Activated CD4-positive, CD25-positive, alpha-beta regulatory T cell (primary cell): ENCODE data around the gene SLC8A1.

Source experiments
- DNase-seq, 4 experiments: peaks; one replicate each; lab custom pipeline; 2025; lab: John Stamatoyannopoulos, UW

Gene SLC8A1

DNA sequence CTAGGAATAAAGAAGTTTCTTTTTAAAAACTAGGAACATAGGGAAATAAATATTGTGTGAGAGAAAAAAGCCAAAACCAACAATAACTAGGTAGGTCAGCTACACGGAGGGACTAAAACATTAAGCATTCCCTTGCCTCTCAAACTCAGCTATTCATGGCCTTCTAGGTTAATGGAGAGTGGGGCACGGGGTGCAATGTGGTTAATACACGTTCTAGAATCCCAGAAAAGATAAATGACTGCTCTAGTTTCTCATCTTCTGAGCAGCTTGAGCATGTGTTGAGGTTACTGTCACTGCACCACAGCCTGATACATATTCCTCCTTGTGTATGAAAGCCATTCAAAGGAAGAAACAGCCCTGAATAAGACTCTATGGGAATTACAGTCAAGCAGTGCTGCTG is 31.4 kb downstream of the SLC8A1 start:
- no peak for DNase-seq

DNA sequence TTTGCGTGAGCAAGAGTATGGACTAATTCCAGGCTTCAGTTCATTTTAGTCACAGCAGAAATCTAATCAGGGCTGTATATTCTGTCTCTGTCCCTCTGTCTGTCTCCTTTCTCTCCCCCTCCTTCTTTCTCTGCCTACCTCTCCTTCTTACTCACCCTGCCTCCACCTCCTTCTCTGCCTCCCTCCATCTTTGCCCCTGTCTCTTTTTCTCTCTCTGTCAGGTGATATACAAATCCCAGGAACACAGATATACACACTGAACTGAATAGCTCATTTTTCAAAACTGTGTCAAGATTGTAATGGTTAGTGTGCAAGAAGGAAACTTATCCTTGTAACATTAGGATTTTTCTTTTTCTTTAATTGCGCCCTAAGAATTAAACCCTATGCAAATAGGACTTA is 32.5 kb downstream of the SLC8A1 start:
- no peak for DNase-seq

DNA sequence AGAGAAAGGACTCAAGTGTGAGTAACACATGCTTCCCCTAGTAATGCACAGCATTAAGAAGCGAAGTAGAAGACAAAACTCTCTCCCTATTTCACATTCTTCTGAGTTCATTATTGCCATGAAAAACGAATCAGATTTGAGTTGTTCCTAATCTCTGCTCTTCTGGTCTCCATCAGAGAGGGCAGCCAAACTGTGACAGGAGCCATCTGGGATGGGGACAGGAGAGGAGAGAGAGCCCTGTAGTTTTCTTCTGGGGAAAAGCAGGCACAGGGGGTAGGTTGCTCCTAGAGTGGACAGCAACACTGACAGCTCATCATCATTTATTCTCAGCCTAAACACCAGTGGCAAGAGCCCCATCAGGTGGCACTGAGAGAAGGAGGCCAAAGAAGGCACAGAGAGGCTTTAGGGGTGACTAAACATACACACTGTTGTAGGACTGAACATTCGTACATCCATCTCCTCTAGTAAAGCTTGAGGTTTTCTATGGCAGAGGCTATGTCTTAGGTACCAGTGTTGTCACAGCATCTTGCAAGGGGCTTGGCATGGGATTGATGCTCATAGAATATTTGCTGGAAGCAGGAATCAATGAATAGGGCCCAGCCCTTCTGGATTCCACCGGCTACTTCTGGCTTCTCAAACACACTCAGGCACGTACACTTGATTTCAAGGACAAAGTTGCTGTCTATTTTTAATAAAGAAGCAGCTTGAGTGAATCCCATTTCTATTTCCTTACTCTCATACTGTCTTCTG is 33.1 kb downstream of the SLC8A1 start:
- DNase-seq = no peak

DNA sequence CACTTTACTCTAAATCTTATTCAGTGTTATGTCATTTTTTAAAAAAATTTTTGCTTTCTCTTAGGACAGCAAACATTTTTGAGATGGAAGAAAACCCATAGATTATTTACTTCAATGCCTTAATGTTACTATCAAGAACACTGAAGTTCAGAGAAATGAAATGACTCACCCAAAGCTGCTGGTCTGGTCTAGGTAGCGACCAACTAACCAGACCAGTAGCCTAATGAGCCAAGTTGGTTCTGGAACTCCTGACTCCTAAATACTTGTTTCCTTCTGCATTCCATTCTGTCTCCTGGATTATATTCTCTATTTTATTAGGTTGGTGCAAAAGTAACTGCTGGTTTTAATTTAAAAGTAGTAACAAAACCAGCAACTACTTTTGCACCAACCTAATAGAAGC is 35.4 kb downstream of the SLC8A1 start:
- no peak for DNase-seq

DNA sequence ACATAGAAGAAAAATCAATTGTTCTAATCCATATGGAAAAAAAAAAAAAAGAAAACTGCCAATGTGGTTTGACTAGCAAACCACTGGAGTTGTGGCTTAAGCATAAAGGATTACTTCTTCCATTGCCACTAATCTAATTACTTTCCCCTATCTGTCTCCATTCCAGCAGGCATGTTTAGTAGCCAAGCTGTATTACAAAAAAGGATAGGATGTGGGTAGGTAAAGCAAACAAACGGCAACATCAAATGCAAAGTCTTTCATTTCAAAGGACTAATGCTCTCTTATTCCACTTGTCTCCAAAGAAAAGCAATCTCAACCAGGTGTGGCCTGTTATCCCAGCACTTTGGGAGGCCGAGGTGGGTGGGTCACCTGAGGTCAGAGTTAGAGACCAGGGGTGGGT is 36.5 kb downstream of the SLC8A1 start:
- DNase-seq = no peak

DNA sequence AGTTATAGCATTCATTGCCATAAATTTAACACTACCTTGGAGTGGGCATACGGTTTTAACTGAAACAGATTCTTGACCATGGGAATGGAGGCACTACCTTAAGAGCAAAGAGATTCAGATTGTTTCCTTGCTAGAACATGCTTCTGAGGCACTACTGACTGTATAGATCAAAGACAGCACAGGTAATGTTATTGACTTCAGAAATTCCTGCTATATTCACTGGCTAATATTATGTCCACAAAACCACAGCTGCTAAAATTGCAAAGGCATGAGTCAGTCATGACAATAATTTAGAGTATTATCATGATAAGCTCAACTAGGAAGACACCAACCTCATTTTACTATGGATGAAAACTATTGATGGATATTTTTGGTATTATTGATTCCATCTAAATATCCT is 39.4 kb downstream of the SLC8A1 start:
- no peak for DNase-seq

DNA sequence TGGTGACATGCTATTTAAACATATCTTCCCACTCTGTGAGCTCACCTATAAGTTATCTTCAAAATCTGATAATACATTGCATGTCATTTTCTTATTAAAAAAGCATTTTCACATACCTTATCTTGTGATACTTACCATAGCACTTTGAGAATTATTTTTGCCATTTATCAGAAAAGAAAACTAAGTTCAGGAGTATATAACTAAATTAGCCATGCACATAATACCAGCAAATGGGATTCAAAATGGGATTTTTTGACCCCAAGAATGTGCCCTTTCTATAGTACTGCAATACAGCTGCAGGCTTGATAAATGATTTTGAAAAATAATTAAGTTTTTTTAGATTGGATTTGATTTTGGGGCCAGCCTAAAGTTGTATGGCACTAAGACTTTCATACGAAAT is 41.2 kb downstream of the SLC8A1 start:
- no peak for DNase-seq

DNA sequence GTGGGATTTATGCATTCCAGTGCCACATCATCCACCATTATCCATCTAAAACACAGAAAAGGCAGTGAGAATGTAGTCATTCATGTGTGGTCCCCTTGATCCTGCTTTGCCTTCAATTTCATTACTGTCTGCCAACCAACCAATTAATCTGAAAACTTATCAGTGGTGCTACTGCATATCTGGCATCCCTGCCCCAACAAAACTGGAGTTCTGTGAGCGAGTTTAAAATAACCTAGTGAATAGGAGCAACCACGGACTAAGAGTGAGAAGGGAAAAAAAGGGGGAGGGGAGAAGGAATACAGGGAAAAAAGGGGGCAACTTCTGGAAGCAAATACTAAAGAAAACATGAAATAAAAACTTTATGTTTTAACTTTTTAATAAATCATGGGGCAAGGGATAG is 42.2 kb downstream of the SLC8A1 start:
- no peak for DNase-seq

DNA sequence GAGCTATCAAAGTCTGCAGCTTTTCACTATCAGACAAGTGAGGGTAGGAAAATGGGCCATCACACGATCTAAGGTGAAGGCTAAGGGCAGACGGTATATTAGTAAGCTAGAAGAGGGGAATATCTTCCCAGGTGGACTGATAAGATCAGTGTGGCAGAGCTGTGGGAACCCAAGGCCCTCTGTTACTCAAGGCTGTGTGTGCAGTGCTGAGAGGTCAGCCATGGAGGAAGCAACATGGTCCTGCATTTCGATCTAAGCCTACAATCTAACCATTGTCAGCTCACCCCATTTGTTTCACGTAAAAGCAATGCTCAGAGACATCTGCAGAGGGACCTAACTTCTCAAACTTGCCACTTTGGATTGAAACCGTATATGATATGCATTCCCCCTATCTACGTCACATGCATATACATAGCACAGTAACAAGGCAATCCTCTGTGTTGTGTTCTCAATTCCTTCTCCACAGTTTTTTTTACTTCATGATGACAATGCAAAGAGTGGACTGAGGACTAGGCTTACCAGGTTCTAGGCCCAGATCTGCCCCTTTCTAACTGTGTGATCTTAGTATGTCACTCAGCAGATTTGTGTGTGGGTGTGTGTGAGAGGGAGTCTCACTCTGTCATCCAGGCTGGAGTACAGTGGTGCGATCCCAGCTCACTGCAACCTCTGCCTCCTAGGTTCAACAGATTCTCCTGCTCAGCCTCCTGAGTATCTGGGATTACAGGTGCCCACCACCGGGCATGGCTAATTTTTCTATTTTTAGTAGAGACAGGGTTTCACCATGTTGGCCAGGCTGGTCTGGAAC is 45.2 kb downstream of the SLC8A1 start:
- no peak for DNase-seq

DNA sequence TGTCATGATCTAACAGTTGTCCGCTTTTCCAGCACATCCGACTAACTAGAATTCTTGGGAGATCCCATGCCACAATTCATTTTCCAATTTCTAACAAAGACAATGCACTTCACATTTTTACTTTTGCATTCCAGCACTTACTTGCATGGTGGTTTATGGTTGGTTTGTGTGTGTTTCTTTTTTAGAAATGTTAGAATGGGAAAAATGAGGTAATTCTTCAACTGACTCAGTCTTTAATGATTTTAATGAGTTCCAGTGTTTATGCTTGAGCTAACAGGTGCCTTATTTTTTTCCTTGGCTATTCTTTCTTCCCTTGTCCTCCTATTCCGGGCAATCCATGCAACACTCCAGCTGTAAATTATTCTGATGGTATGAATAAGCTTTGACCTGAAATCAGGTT is 46.4 kb downstream of the SLC8A1 start:
- no peak for DNase-seq

DNA sequence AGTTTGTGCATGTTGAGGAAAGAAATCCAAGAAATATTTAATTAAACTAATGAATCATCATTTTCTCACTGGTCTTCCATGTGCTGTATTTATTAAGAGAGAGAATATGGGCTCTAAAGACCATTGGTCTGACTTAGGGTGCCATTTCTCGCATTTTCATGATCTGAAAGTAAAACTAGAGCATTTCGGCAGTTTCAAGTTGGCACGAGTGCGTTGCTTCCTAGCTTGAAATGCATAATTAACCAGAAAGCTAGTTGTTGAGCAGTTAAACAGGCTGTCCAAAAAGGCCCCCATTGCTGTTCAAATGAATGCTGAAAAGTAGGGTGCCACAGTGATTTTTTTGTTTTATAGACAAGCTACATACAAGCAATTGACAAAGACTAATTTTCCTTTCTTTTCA is 47.4 kb downstream of the SLC8A1 start:
- DNase-seq = no peak

DNA sequence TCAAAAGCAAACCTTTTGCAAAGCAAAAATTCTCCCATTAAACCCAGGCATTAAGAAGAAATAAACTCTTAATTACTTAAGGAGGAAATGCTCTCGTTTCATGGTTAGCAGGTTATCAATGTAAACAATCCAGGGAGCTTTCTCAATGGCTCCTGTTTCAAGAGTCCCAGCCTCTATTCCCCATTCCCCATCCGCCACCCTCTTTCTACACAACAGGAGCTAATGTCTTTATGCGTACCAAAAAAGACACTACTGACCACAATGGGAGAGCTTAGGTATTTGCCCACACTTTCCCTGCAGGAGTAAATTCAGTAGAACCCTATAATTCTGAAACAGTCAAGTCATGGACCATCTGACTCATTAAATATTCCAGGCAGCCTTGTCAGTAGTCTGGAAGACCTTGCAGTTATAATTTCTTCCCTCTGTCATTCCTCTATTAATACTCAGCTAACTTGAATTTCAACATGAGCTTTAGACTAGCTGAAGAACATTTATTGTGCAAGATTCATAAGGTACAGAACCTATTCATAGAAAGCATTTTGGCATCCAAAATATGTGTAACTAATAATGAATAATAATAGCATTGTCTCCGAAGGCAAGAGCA is 48.6 kb downstream of the SLC8A1 start:
- DNase-seq = no peak

DNA sequence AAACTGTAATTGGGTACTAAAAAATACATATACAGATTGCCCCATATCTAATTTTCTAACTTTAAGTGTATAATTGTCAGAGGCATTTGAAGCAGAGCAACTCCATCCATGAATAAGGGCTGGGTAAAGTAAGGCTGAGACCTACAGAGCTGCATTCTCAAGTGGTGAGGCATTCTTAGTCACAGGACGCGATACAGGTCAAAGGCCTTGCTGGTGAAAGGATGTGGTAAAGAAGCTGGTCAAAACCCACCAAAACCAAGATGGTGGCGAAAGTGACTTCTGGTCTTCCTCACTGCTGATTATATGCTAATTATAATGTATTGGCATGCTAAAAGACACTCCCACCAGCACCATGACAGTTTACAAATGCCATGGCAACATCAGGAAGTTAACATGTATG is 50.0 kb downstream of the SLC8A1 start:
- DNase-seq = no peak

DNA sequence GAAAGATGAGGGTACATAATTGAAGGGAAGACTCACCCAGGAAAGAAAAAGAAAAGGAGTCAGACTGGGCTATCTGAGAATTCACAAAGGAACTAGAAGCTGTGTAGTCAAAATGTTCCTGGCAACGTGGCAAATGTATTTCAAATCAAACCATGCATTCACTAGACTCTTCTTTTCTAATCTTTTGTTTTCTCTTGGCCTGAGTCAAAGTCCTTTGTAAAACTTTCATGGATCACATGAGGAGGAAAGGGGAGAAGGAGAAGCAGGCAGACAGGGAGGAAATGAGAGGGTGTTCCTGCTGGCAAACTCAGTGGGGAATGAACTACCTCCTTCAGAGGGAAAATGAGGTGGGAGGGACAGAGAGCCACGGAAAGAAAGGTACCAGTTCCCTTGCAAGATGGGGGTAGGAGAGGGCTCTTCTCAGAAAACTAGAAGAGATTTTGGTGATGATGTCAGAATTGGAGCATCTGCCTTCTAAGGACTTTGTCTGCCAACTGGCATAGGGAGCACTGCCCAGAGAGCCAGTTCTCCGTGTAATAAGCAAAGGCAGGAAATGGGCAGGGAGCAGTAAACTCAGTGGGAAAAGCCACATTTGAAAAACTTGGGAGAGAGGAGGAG is 51.4 kb downstream of the SLC8A1 start:
- no peak for DNase-seq

DNA sequence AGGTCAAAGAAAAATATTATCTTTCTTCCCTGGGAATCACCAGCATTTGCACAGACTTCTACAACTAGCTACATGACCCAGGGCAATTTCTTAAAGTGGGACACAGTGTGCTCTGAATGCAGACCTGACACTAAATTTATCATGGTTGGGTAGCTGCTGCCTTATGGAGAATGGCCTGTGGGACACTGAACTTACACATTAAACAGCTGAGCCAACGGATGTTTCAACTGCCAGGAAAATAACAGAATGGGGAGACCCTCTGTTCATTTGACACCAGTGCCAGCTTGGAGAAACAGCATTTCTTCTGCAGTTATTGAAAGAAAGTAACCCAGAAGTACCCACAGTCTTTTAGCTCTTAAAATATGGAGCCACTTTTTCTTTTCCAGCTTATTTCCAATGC is 54.1 kb downstream of the SLC8A1 start:
- no peak for DNase-seq

DNA sequence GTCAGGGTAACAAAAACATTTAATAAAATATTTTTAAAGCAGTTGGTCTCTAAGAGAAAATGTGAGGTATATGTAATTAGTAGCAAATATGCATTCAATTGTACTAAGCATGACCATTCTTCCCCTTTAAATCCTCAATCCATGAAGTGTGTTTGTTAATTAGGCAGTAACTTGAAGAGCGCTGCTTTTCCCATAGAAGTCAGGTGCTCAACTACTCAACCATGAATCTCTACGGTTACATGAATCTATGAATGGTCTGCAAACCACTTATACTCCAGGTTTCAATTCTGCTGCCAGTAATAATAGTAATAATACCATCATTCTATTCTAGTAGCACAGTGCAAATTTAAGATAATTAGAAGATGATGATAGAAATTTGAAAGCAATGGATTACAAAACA is 55.8 kb downstream of the SLC8A1 start:
- no peak for DNase-seq

DNA sequence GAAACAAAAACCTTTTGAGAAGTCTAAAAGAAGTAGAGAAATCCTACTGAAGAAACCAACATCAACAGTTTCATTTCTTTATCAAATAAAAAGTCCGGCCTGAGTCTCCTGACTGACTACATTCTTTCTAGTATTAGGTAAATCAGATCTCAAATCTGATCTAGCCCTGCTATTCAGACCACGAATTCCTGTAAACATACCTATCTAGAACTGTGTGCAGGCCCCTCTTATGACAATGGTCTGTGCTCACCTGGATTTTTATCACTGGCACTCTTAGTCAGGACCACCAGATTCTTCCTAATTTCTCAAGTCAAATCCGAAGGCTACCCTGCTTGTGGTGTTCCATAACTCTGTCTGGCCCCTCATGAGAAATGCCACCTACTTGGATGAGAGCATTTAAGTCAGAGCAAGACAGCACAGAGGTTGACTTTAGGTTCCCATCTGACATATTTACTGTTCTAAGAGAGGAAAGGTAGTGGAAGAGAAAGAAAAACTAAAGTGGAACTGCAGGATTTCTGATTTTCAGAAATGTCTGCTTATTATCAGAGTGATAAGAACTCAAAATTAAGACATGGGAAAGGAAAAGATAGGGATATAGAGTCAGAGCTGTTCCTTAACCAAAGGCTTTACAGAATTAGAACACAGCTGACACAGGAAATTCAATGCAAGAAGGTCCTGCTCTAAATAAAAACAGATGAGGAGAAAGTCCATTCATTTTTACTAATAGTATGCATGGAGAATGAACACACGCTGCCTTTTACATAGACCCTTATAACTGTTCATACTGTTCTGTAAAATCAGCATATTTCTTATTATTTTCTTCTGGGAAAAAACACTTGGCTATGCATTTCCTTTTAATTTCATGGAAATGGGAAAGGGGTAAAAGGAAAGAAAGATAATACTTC is 56.5 kb downstream of the SLC8A1 start:
- DNase-seq = no peak

DNA sequence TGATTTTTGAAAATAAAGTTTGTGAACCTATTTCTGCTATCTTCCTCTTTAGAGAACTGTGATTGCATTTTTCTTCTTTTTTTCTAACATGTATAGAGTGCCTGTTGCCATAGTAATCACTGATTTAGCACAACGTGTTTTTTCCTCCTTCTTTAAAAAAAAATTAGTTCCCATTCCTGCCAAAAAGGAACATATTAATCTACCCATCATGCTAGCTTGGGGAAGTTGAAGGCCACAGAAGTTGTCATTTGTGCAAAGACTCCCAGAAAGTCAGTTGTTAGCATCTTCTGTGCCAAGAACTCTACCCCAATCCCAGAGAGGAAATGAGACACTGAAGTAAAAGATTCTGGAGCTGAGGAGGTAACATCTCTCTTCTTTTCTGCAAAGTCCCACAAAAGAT is 57.3 kb downstream of the SLC8A1 start:
- no peak for DNase-seq

DNA sequence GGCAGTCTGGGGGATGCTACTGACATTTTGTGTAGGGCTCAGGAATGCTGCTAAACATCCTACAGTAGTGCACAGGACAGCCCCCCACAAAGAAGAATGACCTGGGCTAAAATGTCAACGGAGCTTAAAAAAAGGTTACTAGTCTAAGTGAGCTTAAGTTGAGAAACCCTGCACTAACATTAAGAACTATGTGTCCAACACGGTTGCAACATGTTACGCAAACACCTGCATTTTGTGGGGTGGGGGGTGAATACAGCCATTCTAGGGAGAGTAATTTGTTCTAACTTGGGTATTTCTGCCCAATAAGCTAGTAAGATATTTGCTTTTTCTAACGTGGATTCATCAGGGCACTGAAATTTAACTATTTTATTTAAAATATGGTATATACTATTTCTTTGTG is 57.9 kb downstream of the SLC8A1 start:
- DNase-seq = no peak

DNA sequence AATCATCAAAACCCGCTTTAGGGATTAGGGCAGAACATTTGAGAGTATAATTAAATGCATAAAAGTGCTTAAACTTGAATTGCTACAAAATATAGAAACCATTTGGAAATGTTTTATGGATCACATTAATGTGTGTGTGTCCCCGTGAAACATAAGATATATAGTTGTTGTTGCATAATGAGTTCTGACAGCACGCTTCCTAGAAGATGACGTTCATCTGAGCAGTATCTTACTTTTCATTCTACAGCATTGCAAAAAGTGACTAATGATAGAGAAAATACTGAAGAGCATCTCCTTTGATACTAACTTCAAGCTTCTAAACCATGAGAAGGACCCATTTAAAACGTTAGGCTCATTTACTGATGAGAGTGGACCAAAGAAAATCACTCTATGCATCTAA is 63.7 kb downstream of the SLC8A1 start:
- DNase-seq = no peak

DNA sequence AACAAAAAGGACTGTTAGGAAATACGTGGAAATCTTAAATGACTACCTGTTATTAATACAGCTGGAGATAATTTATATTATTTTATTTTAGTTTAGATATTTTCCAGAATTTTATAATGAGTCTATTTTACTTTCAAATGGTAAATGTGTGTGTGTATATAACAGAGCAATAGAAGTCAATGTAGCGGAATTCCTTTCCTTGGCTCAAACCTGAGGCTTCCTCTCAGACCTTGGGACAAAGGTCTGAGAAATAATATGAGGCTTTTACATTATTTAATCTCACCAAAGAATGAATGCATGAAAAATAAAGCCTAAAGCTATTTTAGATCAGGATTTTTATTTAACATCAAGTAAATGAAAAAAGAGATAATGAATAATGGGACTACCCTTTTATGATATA is 65.7 kb downstream of the SLC8A1 start:
- no peak for DNase-seq

DNA sequence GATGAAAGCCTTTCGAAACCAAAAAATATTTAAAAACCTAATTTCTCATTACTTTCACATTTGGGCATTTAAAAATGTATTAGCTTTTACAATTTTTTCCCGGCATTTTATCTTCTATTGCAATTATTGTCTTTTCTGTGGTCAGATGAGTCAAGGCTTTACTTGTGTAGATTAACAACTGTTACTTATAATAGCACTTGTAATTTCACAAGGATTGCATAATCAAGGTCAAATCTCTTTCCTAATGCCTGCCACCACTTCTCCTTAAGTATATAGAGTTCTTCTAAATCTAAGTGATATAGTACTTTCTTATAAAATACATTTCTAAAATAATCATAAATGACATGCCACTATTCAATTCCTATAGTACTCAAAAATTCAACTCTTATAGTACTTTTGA is 67.2 kb downstream of the SLC8A1 start:
- no peak for DNase-seq
